ENCODE measurements around the gene GDPGP1.

GDPGP1 gene

DNA sequence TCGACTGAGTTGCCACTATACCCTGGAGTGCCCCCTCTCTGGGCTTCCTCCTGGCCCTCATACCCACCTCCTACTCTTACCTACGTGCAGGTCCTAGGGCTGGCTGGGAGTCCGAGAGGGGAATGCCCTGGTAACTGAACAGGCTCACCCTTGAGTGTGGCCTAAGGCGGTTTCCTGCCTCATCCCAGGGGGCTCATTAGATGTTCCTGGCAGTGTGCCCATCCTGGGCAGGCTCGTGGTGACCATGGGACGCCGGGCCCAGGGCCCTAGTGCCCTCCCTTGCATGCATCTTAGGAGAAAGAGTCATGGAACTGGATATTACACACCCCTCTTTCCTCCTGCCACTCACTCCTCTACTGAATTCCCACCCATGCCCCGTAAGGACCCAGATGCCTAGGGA lies 30.1 kb upstream of the GDPGP1 start:
- no peak for DNase-seq (ENCODE audit: low read depth, low spot score)

DNA sequence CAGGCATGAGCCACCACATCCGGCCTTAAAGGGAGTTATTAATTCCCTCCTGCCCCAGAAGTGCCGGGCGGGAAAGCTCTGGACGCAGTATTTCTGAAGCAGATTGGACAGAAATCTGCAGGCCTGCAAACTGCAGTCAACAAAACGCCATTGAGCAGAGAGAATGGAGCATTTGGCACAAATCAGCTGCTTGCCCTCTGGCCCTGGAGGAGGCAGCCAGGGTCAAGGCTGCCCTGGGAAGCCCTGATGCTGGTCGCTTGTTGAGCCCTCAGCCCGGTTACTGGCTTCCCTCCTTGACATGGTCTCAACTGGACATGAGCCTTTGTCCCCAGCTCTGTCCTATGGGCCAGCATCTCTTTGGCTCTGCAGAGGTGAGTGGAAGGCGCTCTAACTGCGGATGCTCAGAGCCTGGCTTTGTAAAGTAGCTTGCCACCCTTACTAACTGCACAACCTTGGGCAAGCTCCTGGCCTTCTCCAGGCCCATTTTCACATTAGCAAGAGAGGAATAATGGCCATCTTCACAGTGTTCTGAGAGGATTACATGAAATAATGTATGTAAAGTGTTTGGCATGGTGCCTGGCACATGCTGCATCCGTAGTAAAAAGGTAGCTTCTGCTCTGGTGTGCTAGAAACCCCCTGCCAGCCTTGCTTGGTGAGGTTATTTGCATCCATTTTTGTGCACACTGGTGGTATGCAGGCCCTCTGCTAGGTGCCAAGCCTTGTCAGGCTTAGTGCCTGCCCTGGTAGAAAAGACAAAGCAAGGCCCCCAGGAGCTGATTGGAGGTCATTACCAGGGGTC lies 28.8 kb upstream of the GDPGP1 start:
- DNase-seq (ENCODE audit: low read depth, low spot score): no peak

DNA sequence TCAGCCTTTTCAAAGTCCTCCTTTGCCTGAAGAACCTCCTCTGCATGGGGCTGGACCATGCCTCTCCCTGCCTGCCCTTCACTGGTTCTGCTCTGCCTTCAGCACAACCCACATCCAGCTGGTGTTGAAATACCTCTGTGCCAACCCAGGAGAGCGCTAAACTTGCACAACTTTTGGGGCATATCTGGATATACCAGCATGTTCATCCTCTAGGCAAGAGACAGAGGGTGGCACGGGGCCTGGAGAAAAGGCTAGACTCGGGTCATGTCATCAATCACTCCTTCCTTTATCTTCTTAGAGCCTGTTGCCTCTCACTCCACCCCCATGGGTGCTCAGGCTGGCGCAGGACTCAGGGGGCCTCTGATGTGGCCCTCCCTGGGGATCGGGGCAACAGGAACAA lies 28.1 kb upstream of the GDPGP1 start:
- DNase-seq (ENCODE audit: low read depth, low spot score): no peak

DNA sequence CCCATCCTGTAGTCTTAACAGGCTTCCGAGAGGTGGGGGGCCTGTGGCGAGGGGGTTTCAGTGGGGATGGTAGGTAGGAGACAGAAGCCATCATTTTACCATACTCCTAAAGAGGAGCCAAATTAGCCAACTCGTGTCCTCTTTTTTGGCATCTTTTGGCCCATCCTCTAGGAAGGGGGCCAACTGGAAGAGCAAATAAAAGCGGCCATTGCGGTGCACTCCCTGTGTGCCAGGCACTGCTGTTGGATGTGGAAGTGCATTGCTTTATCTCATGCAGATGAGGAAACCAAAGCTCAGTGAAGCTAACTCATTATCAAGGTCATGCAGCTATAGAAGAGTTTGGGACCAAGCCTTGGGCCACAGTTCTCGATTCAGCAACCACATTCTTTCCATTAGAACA lies 26.8 kb upstream of the GDPGP1 start:
- no peak for DNase-seq (ENCODE audit: low read depth, low spot score)

DNA sequence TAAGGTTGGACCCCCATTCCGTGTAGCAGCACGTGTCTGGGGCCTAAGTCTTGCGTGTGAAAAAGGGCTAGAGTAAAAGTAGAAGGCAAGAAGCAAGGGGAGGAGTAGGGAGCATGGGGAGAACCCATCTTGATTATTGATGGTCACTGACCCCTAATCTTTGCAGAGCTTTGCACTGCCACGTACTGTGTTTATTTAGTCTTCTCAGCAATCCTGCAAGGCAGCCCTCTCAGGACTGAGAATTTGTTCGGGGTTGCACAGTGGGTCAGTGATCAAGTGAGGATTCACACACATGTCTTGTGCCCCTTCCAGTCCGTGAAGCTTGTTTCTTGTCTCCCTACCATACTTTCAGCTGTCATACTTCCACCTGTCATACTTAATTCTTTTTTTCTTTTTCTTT lies 25.7 kb upstream of the GDPGP1 start:
- no peak for DNase-seq (ENCODE audit: low read depth, low spot score)

DNA sequence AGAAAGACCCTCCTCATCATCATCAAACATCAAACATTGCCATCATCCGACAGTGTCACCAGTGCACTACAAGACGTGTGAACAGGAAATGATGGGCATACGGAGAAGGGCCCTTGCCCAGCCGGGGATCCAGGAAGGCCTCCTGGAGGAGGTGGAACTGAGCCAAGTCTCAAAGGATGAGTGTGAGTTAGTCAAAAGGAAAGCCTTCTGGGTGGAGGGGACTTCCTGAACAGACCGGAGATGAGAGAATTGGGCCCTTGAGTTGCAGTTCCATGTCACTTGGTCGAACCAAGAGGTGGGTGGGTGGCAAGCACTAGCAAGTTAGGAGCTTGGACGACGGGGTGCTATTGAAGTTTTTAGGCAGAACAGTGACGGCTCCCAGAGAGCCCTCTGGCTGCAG lies 24.4 kb upstream of the GDPGP1 start:
- DNase-seq (ENCODE audit: low read depth, low spot score): no peak

DNA sequence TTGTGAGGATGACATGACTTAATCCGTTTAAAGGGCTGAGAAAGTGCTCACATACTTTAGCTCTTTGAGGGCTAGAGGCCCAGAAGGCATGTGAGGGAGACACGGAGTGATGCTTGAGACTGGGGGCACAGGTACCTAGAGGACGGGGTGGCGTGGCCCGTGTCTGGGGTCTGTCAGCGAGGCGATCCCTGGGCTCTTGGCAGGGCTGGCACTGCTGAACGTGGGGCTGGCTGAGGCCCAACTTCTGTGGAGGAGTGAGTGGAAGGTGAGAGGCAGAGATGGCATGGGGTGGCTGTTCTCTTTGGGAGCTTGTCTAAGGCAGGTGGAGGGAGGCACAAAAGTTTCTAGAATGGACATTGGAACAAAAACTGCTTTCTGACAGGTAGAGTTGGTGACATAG lies 23.4 kb upstream of the GDPGP1 start:
- DNase-seq (ENCODE audit: low read depth, low spot score): no peak

DNA sequence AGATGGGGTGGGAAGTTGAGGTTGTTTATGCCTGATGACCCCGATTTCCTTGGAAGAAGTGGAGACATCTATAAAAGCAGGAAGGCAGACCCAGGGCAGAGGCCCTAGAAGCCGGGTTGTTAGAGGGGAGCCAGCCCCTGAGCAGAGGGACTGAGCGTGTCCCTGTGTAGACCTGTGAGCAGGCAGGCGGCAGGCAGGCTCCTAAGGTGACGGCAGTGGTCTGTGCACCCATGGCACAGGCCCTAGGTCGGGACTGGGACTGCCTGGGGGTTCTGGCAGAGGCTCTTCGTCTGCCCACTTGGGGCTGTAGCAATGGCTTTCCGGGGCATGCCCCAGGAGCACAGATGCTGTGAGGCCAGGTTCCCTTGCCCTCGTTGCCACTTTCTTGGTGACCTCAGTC lies 23.0 kb upstream of the GDPGP1 start:
- no peak for DNase-seq (ENCODE audit: low read depth, low spot score)

DNA sequence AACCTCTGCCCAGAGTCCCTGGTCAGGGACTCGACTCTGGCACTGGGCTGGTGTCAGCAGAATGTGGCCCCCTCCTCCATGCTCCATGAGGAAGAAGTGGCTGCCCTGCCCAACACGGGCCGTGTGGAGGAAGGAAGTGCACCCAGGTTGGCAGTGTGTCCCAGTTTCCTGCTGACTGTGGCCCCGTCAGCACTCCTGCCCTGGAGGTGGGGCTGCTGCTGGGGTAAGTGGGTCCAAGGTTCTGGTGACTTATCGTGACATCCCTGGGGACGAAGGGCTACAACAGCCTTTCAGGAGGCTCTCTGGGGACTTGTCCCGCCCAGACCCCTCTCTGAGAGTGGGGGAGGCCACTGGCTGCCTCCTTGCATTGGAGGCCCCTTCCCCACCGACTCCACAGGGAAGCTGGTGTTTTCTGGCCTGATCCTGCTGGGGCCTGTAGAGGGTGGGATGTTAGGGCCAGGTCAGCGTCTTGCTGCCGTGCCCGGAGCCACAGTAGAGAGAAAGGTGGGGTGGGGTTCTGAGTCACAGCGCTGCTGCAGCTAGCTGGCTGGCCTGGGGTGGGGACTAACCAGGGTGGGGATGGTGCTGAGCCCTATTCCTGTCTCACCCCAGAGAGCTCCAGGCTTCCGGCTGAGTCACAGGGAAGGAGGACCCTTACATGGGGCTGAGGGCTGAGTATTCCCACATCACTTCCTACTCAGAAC lies 22.4 kb upstream of the GDPGP1 start:
- DNase-seq (ENCODE audit: low read depth, low spot score): no peak

DNA sequence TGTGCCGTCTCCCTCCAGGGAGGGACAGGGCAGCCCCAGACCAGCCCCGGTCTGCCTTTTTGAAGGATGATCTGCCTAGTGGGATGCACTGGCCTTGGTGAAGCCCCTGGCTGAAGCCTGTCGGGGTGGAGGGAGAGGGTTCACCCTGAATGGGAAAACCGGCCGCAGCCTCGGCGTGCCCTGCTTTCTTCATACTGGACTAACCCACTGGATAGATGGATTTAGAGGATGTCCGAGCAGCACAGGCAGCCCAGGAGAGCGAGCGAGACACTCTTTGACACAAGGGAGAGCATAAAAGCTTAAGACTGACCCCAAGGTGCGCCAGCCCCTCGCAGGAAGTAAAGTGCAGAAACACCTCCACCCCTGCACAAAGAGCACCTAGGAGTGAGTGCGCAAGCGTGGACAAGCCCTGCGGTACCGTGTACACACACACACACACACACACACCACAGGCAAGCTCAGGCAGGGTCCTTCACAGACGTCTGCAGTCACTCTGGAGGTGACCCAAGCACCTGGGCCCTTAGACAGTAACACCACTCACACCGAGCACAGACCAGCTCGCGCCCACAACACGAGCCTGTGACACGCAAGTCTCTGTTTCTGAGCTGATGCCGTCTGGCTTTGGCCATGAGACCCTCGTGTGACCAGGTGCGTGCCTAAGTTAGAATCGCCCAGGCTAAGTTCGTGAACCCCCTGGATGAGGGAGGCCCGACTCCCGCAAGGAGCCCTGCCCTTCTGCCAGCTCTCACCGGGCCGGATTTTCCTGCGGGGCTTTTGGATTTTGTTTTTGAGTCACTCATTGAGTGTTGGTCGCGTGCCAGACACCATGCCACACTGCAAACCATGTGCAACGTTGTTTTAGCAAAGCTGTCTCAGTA lies 21.5 kb upstream of the GDPGP1 start:
- no peak for DNase-seq (ENCODE audit: low read depth, low spot score)

DNA sequence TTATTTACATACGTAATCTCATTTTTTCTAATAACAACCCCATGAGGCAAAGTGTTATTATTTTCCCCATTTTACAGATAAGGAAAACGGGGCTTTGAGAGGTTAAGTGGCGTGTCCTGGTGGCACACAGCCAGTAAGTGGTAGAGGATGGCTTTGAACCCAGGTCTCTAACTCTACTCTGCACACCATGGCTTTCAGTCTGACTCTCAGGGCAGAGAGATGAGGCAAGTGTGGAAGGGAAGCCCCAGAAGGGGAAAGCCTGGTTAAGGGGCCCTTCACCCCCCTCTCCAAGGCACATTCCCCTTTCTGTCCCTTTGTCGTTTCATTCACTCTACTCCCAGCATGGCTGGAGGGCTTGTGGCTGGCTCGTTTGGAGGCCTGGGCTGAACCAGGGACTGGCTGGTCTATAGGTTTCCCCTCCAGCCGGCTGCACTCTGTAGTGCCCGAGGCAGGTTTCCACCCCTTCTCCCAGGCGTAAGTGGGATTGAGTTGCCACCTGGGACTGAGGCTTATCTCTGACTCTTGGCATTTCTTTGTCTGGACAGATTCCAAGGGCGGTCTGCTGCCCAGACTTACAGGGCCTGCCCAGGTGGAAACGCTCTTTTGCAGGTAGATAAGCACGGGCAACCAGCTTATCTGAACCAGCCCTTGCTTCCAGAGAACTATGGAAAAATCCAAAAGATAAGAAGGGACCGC lies 20.7 kb upstream of the GDPGP1 start:
- no peak for DNase-seq (ENCODE audit: low read depth, low spot score)

DNA sequence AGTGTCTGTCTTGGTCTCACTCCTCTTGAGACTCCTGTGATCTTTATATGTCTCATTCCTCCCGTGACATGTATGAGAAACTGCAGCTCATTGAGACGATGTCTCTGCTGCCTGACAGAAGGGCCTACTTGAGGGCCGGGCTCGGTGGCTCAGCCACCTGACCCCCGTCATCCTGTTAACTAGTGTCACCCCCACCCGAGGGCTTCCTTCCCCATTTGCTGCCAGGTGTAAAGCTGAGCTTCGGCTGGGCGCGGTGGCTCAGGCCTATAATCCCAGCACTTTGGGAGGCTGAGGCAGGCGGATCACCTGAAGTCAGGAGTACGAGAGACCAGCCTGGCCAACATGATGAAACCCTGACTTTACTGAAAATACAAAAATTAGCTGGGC lies 20.2 kb upstream of the GDPGP1 start:
- no peak for DNase-seq (ENCODE audit: low read depth, low spot score)

DNA sequence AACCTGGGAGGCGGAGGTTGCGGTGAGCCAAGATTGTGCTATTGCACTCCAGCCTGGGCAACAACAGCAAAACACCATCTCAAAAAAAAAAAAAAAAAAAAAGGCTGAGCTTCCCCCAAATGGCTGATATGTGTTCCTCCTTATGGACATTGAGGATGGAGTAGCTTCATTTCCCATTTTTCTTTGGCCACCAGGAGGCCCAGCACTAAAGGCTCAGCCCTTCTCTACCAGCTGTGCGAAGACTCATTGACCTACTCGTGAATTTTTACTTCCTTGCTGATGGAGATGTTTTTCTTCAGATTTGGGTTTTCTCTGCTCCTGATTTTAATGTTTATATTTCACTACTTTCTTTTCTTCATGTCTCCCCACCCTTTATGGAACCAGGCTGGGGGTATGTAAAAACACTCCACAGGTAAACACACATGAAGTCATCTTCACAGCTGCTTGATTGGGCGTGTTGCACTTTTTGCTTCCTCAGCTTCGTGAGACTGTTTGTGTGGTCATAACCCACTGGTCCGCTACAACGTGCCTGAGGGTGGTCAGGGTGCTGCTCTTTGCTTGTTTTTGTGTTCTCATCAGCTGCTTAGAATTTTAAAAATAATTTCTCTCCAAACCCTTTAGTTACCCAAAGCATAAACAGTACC lies 19.3 kb upstream of the GDPGP1 start:
- no peak for DNase-seq (ENCODE audit: low read depth, low spot score)

DNA sequence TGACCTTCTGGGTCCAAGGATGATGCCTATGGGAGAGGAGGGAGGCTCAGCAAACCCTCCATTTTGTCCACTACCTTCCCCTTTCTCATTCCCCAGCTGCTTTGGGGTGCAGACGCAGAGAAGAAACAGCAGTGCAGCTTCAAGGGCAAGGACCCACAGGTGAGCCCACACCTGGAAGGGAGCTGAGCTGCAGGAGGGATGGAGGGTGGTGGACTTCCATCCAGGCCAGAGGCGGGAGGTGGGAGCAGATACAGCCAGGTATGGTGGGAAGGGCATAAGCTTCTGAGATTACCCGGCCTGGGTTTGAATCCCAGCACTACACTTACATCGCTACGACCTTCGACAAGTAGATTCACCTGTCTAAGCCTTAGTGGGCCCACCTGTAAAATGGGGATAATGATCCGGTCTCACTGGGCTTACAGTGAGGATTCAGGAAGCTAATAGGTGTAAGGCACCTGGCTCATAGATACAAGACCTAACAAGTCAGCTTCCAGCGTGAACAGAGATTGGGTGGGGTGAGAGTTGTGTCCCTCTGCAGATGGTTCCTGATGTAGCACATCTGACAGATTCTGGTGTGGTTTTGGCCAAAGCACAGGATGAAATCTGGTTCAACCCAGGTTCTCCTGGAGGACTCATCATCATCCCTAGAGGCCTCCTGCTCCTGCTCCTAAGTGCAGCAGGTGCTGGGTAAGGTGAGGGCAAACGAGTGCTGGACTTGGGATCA lies 16.2 kb upstream of the GDPGP1 start:
- DNase-seq (ENCODE audit: low read depth, low spot score): no peak

DNA sequence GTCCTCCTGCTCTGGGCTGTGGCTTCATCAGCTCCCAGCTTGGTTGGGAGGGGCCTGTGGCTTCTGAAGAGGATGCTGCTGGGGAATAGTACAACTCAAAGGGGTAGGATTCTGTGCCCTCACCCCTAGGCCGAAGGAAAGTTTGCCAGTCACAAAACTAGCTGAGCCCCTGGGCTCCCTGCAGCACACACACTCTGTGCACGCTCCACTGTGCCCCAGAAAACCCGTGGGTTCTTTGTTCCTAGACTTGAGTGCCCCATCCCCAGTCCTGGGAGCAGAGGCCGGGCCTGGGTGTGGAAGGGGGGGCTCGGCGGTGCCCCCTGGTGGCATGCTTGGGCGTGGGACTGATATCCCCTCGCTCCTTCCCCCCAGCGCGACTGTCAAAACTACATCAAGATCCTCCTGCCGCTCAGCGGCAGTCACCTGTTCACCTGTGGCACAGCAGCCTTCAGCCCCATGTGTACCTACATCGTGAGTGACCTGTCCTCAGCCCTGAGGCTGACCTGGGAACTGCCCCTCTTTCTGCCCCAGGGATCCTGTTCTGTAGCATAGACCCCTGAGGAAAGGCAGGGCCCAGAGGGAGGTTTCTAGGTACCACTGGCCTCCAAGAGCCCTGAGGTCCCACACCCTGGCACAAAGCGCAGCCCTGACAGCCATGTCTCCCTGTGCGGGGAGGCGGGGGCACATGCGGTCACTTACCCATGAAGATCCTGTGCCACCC lies 14.4 kb upstream of the GDPGP1 start:
- DNase-seq (ENCODE audit: low read depth, low spot score): no peak

DNA sequence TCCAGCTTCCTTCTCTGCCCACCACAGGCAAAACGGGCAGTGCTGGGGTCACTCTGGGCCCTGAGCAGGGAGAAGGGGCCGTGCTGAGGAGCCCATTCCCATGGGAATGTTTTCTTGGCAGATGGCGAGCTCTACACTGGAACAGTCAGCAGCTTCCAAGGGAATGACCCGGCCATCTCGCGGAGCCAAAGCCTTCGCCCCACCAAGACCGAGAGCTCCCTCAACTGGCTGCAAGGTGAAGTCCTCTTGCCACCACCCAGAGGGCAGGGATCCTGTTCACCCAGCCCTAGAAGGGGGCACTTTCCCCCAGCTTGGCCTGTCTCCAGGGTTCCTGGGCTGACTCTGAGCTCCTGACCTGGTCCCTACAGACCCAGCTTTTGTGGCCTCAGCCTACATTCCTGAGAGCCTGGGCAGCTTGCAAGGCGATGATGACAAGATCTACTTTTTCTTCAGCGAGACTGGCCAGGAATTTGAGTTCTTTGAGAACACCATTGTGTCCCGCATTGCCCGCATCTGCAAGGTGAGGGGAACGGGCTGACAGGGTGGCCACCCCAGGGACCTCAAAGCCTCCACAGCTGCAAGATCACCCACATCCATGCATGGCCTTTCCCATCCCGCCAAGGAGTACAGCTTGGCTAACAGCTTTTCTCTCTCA lies 12.6 kb upstream of the GDPGP1 start:
- no peak for DNase-seq (ENCODE audit: low read depth, low spot score)

DNA sequence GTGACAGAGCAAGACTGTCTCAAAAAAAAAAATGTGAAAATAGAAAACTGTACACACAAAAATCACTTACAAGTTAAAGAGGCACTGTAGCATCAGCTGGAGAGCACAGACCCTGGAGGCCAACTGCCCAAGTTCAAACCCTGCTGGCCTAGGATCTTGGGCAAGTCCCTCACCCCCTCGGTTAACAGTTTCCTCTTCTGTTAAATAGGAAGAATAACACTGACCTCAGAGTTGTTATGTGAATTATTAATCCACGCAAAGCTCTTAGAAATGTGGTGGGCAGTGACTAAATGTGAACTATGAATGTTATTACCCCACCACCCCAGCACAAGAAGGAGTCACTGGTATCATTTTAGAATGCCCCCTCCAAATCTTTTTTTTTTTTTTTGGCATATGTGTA lies 11.5 kb upstream of the GDPGP1 start:
- DNase-seq (ENCODE audit: low read depth, low spot score): no peak

DNA sequence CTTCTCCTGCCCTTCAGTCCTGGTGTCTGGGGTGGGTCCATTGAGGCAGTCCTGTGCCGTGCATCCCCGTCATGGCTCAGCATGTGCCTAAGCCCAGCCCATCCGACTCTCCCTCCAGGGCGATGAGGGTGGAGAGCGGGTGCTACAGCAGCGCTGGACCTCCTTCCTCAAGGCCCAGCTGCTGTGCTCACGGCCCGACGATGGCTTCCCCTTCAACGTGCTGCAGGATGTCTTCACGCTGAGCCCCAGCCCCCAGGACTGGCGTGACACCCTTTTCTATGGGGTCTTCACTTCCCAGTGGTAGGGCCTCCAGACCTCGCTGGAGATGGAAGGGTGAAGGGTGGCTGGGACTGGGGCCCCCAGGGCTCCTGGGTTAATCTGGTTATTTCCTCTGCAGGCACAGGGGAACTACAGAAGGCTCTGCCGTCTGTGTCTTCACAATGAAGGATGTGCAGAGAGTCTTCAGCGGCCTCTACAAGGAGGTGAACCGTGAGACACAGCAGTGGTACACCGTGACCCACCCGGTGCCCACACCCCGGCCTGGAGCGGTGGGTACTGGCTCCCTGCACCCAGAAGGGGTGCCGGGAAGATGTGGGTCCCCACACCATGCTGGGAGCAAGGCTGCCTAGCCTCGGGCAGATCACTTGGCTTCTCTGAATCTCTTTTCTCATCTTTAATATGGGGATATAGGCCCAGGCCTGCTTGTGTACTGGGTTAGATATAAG lies 10.4 kb upstream of the GDPGP1 start:
- no peak for DNase-seq (ENCODE audit: low read depth, low spot score)

DNA sequence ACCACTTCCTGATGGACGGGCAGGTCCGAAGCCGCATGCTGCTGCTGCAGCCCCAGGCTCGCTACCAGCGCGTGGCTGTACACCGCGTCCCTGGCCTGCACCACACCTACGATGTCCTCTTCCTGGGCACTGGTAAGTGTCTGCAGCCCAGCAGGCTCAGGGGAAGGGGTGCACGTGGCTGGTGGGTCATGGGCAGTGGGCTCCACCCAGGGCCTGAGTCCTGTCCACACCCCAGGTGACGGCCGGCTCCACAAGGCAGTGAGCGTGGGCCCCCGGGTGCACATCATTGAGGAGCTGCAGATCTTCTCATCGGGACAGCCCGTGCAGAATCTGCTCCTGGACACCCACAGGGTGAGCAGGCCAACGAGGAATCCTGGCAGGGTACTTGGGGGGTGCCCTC lies 9.0 kb upstream of the GDPGP1 start:
- DNase-seq (ENCODE audit: low read depth, low spot score): no peak
